CD4-positive, alpha-beta T cell treated with Interleukin-15 for 4 hours (primary cell): ENCODE data around the gene PAX6.

Experiments used
- DNase-seq: peaks from one replicate; pipeline ENCODE4 v3.0.0-alpha.2; 2020; ENCODE audit warnings: low spot score

The PAX6 gene

GRCh38 chr11:31822175-31822926 is 11.2 kb upstream of the PAX6 start:
- no peak for DNase-seq

- DNase-seq: no peak
These were observed 10.6 kb upstream of the PAX6 start for GRCh38 chr11:31821766-31822165.

DNA sequence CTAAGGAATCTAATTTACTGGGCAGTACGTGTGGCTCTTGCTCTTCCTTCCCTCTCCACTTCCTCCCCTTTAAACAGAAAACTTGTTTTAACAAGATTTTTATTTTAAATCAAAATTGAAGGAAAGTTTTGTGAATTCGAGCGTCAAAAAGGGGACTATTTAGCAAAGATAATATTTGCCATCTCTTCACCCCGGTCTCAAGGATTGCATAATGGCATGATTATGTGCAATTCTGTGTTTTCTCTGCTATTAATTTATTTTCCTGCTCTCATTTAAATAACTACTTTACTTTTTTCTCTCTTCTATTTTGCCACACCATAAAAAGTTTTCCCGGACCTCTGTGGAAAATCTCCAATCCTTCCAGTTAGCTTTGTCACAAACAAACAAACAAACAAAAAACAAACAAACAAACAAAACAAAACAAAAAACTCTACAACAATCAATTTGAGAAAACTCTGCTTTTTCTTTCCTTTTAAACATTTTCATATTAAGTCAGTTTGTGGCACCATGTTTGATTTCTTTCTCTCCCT is 10.2 kb upstream of the PAX6 start:
- no peak for DNase-seq

- no peak for DNase-seq
These were observed 9.3 kb upstream of the PAX6 start for GRCh38 chr11:31820438-31820818.

DNA sequence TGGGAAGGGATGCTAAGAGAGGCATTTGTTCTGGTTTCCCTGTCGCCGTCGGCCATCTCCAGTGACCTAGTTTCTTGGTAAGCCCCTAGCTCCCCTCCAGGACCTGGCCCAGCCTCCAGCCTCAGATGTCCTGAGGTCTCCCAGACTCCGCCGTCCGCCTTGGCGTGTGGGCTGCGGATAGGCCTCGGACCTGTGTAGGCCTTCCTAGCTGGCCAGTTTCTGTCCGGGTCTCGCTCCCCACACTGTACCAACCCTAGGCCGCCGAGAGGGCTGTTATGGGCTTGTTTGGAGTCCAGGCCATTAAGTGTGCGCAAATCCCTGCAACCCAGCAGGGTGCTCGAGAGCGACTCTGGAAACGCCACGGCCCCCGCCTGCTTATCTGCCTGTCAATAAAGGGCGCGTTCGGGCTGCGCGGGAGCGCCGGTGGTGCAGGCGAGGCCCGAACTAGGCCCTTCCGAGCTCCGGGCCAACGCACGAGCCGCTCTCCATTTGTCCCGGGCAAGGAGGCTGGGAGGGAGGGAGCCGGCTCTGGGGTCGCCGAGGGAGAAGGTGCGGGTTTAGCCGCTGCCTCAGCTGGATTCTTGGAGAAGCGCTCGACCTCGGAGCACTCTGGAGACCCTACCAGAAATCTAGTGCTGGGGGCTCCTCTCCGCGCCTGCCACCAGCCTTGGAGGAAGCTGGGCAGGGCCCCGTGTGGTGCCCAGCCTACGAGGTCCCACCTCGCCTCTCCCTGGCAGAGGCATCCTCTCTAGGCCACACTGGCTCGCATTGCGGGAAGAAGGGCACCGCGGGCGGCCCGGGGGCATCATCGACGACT is 8.7 kb upstream of the PAX6 start:
- DNase-seq: no peak

DNA sequence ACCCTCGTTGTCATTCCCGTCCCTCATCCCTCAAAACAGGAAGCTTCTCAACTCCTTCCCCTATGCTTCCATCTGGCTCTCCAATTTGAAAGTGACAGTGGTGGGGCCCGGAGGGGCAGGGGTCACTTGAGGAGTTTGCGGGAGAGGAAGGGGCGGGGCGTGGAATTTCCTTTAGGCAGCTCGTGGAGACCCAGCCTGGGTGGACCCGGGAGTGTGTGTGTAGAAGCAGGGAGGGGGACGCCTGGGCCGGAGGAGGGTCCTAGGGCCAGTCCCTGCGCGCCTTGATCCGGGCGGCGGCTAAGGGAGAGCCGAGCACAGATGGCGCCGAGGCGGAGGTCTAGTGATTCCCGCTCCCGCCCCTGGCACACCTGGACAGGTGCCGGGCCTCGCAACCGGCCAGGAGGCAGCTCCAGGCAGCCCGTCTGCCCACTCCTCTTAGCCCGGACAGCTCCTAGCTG is 7.8 kb upstream of the PAX6 start:
- DNase-seq: no peak

DNA sequence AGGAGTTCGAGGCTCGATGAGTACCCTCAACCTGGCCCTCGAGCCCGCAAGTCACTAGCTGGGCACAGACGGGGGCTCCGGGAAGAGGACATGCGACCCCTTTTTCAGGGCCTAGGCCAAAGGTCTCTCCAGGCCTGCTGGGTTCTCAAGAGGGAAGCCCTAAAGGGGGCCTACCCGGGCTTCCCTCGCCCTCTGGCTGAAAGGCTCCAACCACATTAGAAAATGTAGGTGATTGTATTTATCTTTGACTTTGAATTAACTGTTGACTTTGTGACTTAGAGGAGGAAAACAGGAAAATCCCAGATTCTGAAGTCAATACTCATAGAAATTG is 7.3 kb upstream of the PAX6 start:
- DNase-seq: no peak

- DNase-seq: no peak
These were observed 6.7 kb upstream of the PAX6 start for GRCh38 chr11:31817621-31818424.

GRCh38 chr11:31817054-31817620 is 6.0 kb upstream of the PAX6 start:
- DNase-seq: no peak

DNA sequence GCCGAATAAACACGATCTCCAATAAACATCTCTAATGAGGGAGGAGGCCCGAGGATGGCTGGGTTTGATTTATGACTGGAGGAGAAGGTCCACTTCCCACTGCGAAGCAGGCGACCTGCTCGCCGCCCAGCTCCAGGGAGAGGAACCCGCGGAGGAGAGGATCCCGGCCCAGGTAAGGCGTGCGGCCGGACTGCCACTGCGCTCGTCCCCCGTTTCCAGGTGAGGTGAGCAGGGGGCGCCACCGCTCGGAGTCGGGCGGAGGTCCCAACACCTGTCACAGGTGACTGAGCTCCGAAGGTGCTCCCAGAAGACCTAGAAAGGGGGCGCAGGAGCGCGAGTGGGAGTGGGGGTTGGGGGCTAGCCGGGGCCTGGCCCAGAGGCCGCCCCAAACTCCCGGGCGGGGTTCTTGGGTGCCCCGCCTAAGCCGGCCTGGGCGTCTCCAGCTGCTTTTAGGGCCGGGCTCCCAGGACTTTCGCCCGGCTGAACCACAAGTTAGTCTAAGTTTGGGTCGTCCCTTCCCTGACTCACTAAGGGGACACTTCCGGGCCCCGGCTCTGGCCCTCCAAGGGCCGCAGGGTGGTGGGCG is 5.4 kb upstream of the PAX6 start:
- DNase-seq: no peak

GRCh38 chr11:31815711-31816467 is 4.8 kb upstream of the PAX6 start:
- DNase-seq: no peak

DNA sequence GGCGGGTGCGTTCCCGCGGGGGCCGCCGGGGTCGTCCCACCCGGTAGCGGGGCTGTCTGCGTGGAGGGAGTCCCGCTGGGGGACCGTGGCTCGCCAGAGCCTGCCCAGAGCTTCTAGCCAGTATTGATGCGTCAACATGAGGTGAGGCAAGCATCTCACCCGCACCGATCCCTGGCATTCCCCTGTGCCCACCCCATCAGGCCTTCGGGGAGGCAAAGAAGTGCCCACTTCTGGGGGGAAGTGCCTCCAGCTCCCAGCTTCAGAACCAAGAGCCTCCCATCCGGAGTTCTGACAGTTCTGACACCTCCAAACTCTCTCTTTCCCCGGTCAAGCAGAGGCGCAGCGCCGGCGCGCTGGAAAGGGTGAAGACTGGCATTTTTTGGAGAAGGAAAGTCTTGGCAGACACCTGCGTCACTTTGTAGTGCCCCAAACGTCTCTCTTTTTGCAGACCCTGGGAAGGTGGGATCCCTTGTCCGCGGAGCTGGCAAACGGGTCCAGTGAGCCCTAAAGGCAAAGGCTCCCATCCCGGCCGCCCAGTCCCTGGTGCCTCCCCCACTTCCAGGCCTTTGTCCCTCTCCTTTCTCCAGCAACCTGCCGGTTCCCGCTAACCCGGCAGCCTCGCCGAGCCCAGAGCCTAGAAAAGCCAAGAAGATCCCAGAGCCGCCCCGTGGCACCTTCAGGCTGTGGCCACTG is 3.2 kb upstream of the PAX6 start:
- no peak for DNase-seq

GRCh38 chr11:31813391-31814175 is 2.5 kb upstream of the PAX6 start:
- DNase-seq: no peak

- DNase-seq: no peak
These were observed 1.6 kb upstream of the PAX6 start for GRCh38 chr11:31812383-31813381.

GRCh38 chr11:31809857-31810778 is 1.0 kb downstream of the PAX6 start:
- no peak for DNase-seq

GRCh38 chr11:31809541-31809856 is 1.6 kb downstream of the PAX6 start:
- no peak for DNase-seq
